ENCODE data around the gene GIMAP2. TPM values are rescaled to one million over a fixed set of nuclear protein-coding genes. Genes with fewer than 3 reads are reported as not detected.

GIMAP2 gene
- total RNA-seq, 2 experiments from 2014 or later: 42.2 to 42.7 TPM

GRCh38 chr7:150732786-150733481 lies 47.4 kb downstream of the GIMAP2 start:
- H3K9me3 Mint-ChIP-seq: peaks cover 12% of the 10 kb centered on the region
- peak overlapping the region; percentile 60 for H3K4me3 Mint-ChIP-seq
- ChIA-PET POLR2A (interaction anchor here (0.8 to 6.1 kb wide), 15 partner anchors 9 to 286 kb away, joined by 3 to 63 read pairs (median 4); partner anchors contain the start of genes GIMAP1, GIMAP7 and GIMAP8), CTCF (interaction anchor here (0.7 to 5.7 kb wide), 13 partner anchors 10 to 284 kb away, joined by 3 to 42 read pairs (median 5); partner anchors contain the start of genes GIMAP1, GIMAP2, GIMAP4 and GIMAP7)
- intact Hi-C loops (cut with micrococcal nuclease): loop anchor here (5.0 kb wide), 1 partner anchor 46 kb away; the partner anchor contains the start of gene GIMAP2
- peaks cover 14% of the 10 kb centered on the region for H3K36me3 Mint-ChIP-seq (ENCODE audit: low read depth)
- TF ChIP-seq CTCF (IDR thresholded peaks at IDR 0.05): no peak
- H3K27me3 Mint-ChIP-seq: no peaks in the 10 kb centered on the region
- H3K4me1 Mint-ChIP-seq (ENCODE audit: low read depth): peaks cover 76% of the 10 kb centered on the region
- ATAC-seq (peak; percentile 34), DNase-seq (peak; percentile 34)
- peak overlapping the region; percentile 97 for H3K27ac Mint-ChIP-seq

- intact Hi-C loops (cut with micrococcal nuclease): loop anchor here (5.0 kb wide), 1 partner anchor 46 kb away; the partner anchor contains the start of gene GIMAP2
- Mint-ChIP-seq H3K4me1 (ENCODE audit: low read depth) (peaks cover 72% of the 10 kb centered on the region), H3K36me3 (ENCODE audit: low read depth) (peaks cover 15% of the 10 kb centered on the region), H3K4me3 (peak overlapping the region; percentile 60), H3K9me3 (peaks cover 5% of the 10 kb centered on the region), H3K27me3 (no peaks in the 10 kb centered on the region), H3K27ac (peak overlapping the region; percentile 97)
- no peak for TF ChIP-seq CTCF (IDR thresholded peaks at IDR 0.05)
- DNase-seq (no peak), ATAC-seq (peak; percentile 46)
- ChIA-PET CTCF (interaction anchor here (0.7 to 5.7 kb wide), 11 partner anchors 9 to 285 kb away, joined by 3 to 42 read pairs (median 5); partner anchors contain the start of genes GIMAP1, GIMAP2, GIMAP4 and GIMAP7), POLR2A (interaction anchor here (0.9 to 6.1 kb wide), 8 partner anchors 8 to 287 kb away, joined by 3 to 63 read pairs (median 6); partner anchors contain the start of genes GIMAP1 and GIMAP7)
Observed at GRCh38 chr7:150733482-150734095, 48.1 kb downstream of the GIMAP2 start.

- peak; percentile 72 for DNase-seq
- CTCF ChIA-PET: interaction anchor here (1.0 to 1.9 kb wide), 2 partner anchors 16 to 285 kb away, joined by 4 to 6 read pairs; no protein-coding TSS in a partner anchor
- POLR2A ChIA-PET: interaction anchor here (0.7 to 6.1 kb wide), 4 partner anchors 7 to 215 kb away, joined by 3 to 63 read pairs (median 10); partner anchors contain the start of gene GIMAP1
- H3K27me3 Mint-ChIP-seq: no peaks in the 10 kb centered on the region
- intact Hi-C loops (cut with micrococcal nuclease): loop anchor here (5.0 kb wide), 1 partner anchor 47 kb away; the partner anchor contains the start of gene GIMAP2
- peaks cover 18% of the 10 kb centered on the region for H3K36me3 Mint-ChIP-seq (ENCODE audit: low read depth)
- H3K27ac Mint-ChIP-seq: peak overlapping the region; percentile 97
- TF ChIP-seq CTCF (IDR thresholded peaks at IDR 0.05): no peak
- ATAC-seq: peak; percentile 7
- H3K4me3 Mint-ChIP-seq: no peak overlapping the region
- peaks cover 4% of the 10 kb centered on the region for H3K9me3 Mint-ChIP-seq
- H3K4me1 Mint-ChIP-seq (ENCODE audit: low read depth): peaks cover 70% of the 10 kb centered on the region
Observed at GRCh38 chr7:150734254-150734653, 48.7 kb downstream of the GIMAP2 start.

GRCh38 chr7:150735596-150736358 lies 50.3 kb downstream of the GIMAP2 start:
- peak overlapping the region; percentile 97 for H3K27ac Mint-ChIP-seq
- ATAC-seq (no peak), DNase-seq (no peak)
- peak overlapping the region; percentile 89 for H3K4me3 Mint-ChIP-seq
- ChIA-PET CTCF (interaction anchor here (1.1 to 2.0 kb wide), 3 partner anchors 20 to 287 kb away, joined by 3 to 6 read pairs (median 4); partner anchors contain the start of gene GIMAP1), POLR2A (interaction anchor here (0.5 to 6.1 kb wide), 8 partner anchors 9 to 168 kb away, joined by 3 to 63 read pairs (median 3); partner anchors contain the start of genes GIMAP1 and GIMAP6)
- peaks cover 7% of the 10 kb centered on the region for H3K9me3 Mint-ChIP-seq
- peaks cover 69% of the 10 kb centered on the region for H3K4me1 Mint-ChIP-seq (ENCODE audit: low read depth)
- no peaks in the 10 kb centered on the region for H3K27me3 Mint-ChIP-seq
- intact Hi-C loops (cut with micrococcal nuclease): loop anchor here (5.0 kb wide), 3 partner anchors 168 to 283 kb away; partner anchors contain the start of genes GIMAP4 and GIMAP8
- TF ChIP-seq CTCF (IDR thresholded peaks at IDR 0.05): no peak
- peaks cover 29% of the 10 kb centered on the region for H3K36me3 Mint-ChIP-seq (ENCODE audit: low read depth)
